SKM-1 treated with dmso at 0.1 percent for 144 hours (cell line): ENCODE measurements around the gene SUGCT.

Experiments used
- DNase-seq: peaks from one replicate; lab custom pipeline; 2025; ENCODE audit not compliant: unreplicated experiment; lab: John Stamatoyannopoulos, UW

Gene SUGCT

GRCh38 chr7:40316176-40316575, 181.4 kb downstream of the SUGCT start:
- no peak for DNase-seq

DNA sequence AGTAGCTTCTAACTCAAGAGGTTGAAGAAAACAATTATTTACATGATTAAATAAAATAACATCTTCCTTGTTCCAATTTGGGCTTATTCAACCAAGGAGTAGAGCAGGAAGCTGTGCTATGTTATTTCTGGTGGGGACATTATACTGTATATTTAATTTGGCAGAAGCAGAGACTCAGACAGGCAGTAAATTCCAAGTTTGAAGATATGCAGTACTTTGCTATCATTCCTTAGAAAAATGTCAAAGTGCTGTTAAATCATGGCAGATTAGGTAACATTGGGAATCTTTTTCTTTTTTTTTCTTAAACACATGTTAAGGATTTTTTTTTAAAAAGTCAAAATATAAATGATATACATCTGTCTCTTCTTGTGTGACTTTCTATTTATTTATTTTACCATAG, 190.1 kb downstream of the SUGCT start:
- no peak for DNase-seq

GRCh38 chr7:40327113-40327512, 192.3 kb downstream of the SUGCT start:
- no peak for DNase-seq

GRCh38 chr7:40327873-40328272, 193.1 kb downstream of the SUGCT start:
- no peak for DNase-seq

DNA sequence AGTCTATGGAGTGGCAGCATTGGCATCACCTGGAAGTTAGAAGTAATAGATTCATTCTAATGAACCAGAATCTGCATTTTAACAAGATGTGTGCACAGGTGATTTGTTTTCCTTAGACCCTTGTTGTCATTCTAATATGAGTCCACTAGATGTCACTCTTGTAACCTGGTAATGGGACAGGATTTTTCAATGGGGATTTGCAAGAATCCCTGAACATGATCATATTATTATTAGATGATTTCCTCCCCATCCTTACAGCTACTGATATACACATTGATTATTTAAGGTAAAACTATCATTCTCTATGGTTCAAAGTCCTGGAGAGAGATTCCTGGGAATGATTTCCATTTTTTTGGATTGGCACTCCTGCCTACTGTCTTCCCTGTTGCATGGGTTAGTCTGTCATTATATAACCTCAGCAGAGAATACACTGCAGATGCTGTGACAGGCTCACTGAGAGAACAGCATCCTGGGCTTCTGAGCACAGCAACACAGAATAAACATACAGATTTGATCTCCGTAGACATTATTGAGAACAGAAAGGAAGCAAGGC, 194.9 kb downstream of the SUGCT start:
- DNase-seq, result peak; percentile 62

GRCh38 chr7:40330408-40330807, 195.6 kb downstream of the SUGCT start:
- DNase-seq, result no peak

- no peak for DNase-seq
Measured at GRCh38 chr7:40331915-40332314, 197.1 kb downstream of the SUGCT start.

DNA sequence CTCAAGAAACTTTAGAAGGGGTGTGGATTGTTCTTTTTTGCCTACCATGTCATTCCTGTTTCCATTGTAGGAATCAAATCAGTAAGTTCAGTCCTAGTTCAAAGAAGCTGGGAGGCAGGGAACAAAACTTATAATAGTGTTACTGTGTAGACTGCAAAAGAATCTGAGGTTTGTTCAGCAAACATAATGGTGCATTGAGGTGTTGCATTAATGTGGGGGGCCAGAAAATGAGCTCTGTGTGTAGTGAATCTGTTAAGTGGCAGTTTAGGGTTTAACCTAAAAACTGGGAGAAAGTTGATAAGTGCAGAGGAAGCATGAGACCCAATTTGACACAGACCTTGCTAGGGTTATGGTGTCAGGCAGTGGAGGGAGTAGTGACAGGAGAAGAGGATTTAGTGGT, 197.7 kb downstream of the SUGCT start:
- DNase-seq, result no peak

GRCh38 chr7:40341836-40342235, 207.0 kb downstream of the SUGCT start:
- DNase-seq, result no peak

DNA sequence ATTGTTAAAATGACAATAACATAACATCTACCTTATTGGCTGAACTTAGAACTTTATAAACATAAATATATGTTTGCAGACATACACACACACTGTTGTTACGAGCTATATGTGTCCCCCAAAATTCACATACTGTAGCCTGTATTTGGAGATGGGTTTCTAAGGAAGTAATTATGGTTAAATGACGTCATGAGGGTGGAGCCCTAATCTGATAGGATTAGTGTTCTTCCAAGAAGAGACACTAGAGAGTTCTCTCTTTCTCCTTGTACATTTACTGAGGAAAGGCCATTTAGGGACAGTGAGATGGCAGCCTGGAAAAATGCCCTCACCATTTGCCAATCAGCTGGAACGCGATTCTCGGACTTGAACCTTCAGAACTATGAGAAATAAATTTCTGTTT, 211.7 kb downstream of the SUGCT start:
- no peak for DNase-seq

- DNase-seq, result no peak
Measured at GRCh38 chr7:40348126-40348728, 213.4 kb downstream of the SUGCT start.

GRCh38 chr7:40350100-40350499, 215.3 kb downstream of the SUGCT start:
- no peak for DNase-seq

DNA sequence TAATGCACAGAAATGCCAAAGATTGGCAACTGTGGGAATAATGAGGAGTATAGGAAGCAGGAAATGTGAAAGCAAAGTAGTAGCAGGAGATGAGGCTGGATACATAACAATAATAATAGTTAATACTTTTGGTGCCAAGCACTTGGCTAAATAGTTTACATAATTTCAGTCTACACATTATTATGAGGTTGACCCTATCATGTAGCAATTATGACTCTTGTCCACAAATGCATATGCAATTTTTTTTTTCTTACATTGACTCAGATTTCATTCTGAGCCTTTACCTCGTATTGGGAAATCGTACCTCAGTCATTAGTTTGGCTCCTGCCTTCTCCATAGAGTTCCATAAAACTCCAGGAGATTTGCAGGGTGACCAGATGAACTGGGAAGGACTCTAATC, 219.9 kb downstream of the SUGCT start:
- no peak for DNase-seq

GRCh38 chr7:40356312-40356711, 221.5 kb downstream of the SUGCT start:
- DNase-seq, result no peak

GRCh38 chr7:40356871-40357709, 222.3 kb downstream of the SUGCT start:
- DNase-seq, result no peak

GRCh38 chr7:40369641-40370277, 235.0 kb downstream of the SUGCT start:
- no peak for DNase-seq

GRCh38 chr7:40371806-40372440, 237.1 kb downstream of the SUGCT start:
- no peak for DNase-seq

GRCh38 chr7:40374575-40374974, 239.8 kb downstream of the SUGCT start:
- no peak for DNase-seq

DNA sequence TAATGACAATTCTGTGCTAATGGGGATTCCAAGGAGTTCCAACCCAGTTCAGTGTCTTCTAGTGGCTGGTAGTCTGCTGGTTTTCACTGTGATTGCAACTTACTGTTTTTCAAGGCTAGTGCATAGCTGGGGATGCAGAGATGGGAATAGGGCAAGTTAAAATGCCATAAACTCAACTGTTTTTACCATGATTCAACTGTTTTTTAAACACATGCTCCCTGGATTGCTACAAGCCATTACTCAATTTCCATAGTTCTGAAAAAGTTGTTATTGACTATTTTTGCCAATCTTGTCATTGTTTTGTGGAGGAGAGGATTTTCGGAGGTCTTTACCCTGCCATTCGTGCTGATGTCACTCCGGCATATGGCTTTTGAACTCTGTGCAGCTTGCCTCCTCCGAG, 245.3 kb downstream of the SUGCT start:
- no peak for DNase-seq

- no peak for DNase-seq
Measured at GRCh38 chr7:40382145-40382544, 247.3 kb downstream of the SUGCT start.

DNA sequence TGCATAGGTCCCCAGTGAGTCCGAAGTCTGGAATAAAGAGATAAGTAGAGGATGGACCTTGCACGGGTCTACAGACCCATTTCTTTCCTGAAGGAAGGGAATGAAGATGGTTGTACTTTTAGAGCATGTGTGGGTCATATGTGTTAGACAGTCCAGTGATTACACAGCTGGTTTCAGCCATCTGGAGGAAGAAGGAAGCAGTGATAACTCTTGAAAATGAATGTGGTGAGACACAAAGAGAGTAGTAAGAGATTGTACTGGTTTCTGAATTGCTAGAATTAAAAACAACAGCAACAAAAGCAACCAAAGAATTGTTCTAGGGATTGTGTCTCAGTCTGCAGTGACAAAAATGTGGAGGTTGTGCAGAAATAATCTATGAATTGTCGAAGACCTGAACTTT, 258.9 kb downstream of the SUGCT start:
- no peak for DNase-seq
